ENCODE results near the gene PRELID1. TPM values are rescaled to one million over a fixed set of nuclear protein-coding genes. Genes with fewer than 3 reads are reported as not detected.

The PRELID1 gene
- polyA plus RNA-seq, 4 donors = 89.7 to 141 (median 120) TPM

DNA sequence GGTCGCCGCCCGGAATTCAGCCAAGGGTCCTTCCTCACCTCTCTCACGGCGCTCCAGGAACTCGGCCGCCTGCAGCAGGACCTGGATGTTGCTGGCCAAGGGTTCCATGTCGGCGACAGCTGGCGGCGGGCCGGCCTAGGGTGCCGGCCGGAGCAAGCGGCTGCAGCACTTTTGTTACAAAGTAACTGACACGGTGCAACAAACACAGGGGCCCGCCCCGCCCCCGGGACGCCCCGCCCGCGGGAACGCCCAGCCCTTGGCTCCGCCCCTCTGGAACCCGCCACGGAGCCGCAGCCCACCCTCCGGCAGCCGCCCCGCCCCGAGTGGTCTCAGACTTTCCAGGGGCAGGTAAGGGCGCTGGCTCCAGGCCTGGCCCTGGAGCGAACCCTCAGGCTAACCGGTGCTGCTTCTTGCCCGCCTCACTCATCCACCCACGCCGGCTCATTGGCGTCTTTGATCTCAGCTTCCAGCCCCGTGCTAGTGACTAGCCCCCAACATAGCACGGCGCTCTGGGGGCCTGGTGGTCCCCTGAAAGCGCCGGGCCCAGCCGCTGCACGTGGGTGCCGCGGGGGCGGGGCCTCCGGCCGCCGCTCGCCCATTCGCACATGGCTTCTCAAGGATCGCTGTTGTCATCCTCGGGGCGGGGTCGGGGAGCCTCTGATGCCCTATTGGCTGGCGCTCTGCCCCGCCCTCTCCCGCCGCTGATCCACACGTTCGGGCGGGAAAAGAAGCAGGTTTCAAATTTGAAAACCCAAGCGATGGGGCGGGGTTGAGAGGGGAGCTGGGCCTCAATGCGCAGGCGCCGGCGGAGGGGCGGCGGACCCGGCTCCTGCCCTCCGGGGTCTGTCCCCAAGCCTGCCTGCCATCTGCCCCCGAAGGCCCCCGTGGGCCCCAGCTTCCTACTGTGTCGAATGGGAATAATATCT, 8.4 kb downstream of the PRELID1 start, which contains the start of gene MXD3:
Gene MXD3, minus strand, starts transcription at position 176 of the 926 bp plus-strand sequence. Its CDS starts 68 bp downstream, at position 108.
- peak; percentile 74 to 89 (median 80) for DNase-seq (ENCODE audit: low read depth in 4 of 4, low spot score in 3 of 4)

DNA sequence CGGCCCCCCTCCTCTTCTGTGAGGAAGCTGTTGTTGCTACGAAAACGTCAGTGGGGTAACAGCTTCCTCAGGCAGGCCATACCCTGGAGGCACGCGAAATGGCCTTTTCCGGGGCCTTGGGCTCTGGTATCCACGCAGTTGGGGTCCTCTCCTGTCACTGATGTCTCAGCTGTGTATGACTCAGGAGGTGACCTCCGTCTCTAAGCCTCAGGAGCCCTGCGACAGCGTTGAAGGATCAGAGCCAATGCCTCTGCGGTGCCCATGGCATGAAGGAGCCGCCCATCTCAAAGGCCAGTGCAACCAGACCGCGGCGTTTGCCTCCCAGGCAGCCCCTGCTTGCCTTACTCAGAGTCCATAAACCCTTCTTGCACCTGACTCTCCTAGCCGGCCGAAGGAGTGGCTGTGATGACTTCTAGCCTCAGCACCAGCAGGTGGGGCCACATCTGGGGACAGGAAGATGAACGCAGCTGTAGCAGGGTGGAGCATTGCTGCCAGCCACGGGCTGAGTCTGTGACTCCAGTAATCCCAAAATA, 9.1 kb downstream of the PRELID1 start:
- DNase-seq (ENCODE audit: low read depth in 4 of 4, low spot score in 3 of 4) = no peak

DNA sequence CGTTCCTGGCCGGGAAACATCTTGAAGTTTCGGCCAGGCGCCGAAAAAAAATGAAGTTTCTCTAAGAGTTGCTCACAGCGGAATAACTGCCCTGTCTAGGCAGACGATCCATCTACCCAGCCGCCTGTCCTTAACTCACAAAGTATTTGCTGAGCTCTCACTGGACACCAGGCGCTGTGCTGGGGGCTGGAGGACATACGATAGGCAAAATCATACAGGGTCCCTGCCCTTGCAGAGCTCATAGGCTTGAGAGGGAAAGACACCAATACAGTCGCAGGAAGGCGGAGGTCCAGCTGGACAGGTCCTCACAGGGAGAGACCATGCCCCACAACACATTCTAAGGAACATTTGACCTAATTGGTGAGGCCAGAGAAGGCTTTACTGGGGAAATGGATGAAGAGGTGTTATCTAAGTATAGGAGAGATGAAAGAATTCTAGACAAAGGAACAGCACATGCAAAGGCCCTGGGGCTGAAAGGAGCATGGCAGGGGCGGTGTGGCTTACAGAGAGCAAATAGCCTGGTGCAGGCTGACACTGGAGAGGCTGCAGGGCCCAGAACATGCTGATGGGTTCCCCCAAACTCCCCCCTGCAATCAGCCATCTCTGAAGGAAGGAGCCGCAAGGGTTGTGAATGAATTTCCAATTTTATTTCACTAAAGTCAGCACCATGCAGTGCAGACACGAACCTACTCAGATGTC, 10.1 kb downstream of the PRELID1 start:
- DNase-seq (ENCODE audit: low read depth in 4 of 4, low spot score in 3 of 4) = no peak

DNA sequence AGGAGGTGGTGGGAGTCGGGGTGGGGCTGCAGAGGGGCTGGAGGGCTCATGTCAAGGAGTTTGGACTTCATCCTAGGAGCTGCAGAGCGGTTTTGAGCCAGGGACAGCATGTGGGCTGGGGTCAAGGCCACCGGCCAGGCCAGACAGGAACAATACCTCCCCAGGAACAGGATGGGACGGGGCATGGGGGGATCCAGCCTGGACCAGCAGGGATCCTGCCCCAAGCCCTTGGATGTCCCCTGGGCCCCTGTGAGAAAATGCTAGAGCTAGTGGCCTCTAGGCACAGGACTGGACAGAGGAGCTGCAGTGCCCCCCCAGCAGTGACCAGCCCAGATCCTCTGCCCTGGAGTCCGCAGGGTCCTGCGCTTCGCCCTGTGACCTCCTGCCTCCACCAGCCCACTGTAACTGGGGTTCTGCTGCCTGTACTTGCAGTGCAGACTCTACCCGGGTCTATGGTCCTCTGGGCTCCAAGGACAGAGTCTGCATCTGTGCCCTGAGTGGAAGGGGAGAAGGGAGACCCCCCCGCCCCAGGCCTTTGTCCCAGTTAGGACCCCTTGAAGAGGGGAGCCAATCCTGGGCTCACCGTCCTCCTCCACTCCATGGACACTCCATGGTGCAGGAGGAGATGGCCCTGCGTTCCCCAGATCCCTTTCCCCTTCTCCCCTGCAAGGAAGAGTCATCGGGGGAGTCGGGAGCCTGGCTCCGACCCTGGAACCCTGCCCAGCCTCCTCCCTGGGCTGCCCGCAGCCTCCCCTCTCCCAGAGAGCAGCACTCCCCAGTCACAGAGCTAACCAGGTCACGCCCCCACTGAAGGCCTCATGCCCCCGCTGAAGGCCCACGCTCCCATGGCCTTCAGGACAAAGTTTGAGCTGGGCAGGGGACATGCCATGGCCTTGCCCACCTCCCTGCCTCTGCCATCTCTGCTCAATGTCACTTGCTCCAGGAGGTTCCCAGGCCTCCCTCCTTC, 11.1 kb downstream of the PRELID1 start:
- no peak for DNase-seq (ENCODE audit: low read depth in 4 of 4, low spot score in 3 of 4)

DNA sequence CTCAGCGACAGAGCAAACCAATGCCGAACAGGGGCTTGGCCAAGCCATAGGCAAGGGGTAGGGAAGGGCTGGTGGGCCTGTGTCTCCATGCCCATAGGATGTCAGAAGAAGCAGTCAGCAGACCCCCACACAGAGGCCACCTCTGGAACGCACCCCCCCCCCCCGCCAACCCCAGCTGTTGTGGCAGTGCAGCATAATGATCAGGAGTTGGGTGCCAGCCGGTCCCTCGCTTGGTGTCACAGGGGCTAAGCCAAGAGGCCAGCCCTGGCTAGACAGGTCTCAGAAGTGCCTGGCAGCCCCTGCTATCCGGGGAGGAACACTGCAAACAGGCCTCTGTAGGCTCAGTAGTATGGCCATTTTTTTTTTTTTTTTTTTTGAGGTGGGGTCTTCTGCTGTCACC, 11.8 kb downstream of the PRELID1 start:
- no peak for DNase-seq (ENCODE audit: low read depth in 4 of 4, low spot score in 3 of 4)

DNA sequence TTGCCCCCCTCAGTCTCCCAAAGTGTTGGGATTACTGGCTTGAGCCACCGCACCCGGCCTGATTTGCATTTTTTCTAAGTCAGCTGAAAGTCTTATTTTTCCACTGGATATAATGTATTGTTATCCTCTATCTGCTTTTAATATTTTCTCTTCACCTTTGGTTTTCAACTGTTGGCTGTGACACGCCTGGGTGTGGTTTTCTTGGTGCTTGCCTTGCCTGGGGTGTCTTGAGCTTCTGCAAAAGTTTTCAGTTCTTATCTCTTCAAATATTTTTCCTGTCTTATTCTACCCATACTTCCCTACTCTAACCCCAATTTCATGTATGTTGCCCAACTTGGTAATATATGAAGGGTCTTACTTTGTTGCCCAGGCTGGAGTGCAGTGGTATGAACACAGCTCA, 12.4 kb downstream of the PRELID1 start:
- no peak for DNase-seq (ENCODE audit: low read depth in 4 of 4, low spot score in 3 of 4)

DNA sequence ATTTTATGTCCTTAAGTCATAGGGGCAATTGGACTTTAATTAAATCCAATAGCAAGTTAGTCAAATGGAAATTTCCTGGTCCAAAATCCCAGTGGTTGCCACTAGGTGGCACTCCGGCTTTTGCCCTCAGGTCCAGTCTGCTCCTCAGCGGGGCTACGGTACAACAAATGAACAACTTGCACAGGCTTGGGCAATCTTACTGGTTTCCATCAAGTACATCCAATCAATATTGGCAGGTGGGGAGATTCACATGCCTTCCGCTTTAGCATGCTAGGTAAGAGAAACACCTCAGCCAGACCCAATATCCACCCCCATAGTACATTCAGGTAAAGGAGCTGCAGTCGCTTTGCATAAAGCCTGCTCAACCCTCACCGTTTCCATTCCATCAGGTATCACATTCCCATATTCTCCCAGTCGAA, 14.4 kb downstream of the PRELID1 start:
- peak in 2 of 4 donors; percentile 42 to 49 for DNase-seq (ENCODE audit: low read depth in 4 of 4, low spot score in 3 of 4)

DNA sequence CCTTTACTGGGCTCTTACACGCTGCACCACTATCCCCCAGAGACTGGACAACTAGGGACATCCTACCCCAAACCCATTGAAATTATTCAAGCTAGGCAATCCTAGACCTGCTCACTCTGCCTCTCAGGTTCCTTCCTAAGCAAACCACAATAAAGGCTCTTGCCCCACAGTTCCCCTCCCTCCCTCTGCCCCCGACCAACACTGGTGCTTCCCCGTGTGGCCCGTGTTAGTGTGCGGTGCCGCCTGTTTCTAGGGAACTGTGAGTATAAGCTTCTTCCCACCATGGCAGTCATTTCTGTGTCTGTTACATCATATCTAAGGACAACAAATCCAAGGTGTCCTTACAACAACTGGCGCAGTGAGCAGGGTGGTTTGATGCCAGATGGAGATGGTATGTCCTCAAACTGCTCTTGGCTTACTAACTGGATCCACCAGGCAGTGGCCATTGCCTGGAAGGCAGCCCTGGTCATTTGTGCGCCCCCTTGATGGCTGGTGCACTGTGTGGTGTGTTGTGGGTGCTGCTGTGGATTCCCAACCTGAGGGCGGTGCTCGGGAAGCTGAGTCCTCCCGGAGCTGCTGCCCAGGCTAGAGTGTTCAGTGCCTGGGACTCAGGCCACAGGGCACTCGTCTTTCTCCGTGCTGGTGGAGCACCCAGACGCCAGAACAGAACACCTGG, 16.5 kb downstream of the PRELID1 start:
- no peak for DNase-seq (ENCODE audit: low read depth in 4 of 4, low spot score in 3 of 4)

DNA sequence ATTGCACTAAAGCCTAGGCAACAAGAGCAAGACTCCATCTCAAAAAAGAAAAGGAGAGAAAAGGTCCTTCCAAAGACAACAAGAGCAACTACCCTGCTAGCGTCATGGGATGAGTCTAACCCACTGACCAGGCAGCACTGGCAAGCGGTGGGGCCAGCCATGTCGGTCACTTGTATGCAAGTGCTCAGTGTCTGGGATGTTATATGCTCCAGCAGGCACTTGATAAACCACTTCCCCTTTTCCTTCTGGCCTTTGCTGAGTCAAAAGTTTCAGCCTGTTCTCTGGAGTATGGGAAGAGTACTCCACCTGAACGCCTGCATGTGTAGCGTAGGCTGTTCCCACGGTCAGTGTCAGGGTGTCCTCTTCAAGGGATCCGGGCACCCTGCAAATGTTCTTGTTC, 17.3 kb downstream of the PRELID1 start:
- no peak for DNase-seq (ENCODE audit: low read depth in 4 of 4, low spot score in 3 of 4)

DNA sequence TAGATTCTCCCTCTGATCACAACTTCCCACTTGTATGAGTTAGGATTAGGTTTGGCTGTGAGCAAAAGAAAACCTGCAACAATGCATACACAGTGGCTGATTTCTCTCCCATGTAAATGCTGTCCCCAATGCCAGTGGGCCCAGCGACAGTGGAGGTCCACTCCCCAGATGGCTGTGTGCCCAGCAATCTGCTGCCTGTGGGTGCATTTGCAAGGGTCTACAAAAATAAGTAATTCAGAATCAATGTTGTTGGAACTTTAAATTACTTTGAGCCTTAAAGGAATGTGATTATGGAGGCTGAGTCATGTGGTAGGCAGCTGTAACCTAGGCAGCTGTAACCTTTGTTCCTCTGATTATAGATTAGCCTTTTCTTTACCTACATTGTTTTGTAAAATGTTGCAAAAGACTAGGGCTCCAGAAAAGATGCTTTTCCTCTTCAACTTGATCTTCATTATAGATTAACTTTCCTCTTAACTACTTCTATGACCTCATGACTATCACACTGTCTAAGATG, 22.3 kb downstream of the PRELID1 start:
- DNase-seq (ENCODE audit: low read depth in 4 of 4, low spot score in 3 of 4) = no peak

DNA sequence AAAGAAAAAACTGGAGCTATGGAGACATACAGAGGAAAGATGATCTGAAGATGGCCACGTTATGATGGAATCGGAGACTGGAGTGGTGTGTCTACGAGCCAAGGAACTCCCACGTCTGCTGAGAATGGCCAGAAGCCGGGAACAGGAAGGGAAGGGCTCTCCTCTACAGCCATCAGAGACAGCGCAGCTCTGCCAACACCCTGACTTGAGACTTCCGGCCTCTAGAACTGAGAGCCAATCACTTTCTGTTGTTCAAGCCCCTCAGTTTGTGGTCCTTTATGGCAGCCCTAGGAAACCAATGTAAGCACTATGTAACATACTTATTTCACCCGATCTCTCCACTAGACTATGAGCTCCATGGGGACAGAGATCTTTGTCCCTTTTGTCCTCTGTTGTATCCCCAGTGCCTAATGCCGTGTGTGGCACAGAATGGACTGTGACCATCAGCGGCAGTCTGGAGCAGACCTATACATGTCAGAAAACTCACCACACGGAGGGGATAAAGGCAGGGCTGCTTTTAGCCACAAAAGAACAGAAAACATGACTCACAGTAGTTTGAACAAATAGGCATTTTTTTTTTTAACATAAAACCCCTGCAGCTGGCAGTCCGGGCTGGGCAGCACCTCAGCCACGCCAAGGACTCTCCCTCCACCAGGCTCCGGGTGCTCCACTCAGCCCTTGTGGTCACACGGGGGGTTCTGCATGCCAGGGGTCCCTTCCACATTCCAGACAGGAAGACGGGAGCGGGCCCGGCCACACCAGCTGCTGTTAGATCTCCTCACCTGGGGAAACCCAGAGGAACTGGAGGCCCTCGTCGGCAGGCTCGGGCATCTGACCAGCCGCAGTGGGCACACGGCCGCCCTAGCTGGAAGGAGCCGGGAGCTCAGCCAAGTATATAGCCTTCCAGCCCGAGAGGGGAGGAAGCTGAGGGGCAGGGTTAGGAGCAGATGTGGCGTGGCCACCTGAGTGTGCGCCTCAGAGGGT, 24.2 kb downstream of the PRELID1 start:
- DNase-seq (ENCODE audit: low read depth in 4 of 4, low spot score in 3 of 4) = no peak

DNA sequence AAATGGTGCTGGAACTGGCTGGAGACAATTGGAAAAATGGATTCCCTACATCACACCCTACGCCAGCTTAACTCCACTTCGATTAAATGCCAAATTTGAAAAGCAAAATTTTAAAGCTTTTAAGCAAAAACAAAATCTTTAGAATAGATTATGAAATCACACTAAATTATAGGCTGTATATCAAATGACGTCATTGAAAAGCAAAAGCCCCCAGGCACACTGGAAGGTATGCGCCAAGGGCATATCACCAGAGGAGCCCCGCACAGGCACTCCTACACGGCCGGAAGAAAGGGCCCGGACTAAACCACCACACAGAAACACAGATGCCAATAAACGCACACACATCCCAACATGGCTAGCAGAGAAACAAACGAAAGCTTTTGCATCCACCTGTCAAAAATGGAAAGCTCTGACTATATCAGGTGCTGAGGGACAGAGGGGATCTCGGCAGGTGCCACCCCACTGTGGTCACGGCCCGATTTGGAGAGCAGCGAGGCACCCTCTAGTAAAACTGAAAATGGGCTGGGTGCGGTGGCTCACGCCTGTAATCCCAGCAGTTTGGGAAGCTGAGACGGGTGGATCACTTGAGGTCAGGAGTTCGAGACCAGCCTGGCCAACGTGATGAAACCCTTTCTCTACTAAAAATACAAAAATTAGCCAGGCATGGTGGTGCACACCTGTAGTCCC, 25.1 kb downstream of the PRELID1 start:
- no peak for DNase-seq (ENCODE audit: low read depth in 4 of 4, low spot score in 3 of 4)

DNA sequence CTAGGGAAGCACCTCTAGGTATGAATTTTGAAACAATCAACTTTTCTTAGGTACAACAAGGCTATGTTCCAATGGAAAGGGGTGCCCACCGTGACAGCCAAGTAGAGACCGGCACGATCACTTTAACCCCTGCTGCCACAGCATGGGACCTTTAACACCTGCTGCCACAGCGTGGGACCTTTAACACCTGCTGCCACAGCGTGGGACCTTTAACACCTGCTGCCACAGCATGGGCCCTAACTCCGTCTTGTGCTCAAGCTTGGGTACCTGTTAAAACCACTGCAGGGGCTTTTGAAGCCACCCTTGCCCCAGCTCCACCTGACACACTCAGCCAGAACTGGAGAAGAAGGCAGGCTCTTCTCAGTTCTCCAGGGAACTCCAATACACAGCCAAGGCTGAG, 26.3 kb downstream of the PRELID1 start:
- no peak for DNase-seq (ENCODE audit: low read depth in 4 of 4, low spot score in 3 of 4)

DNA sequence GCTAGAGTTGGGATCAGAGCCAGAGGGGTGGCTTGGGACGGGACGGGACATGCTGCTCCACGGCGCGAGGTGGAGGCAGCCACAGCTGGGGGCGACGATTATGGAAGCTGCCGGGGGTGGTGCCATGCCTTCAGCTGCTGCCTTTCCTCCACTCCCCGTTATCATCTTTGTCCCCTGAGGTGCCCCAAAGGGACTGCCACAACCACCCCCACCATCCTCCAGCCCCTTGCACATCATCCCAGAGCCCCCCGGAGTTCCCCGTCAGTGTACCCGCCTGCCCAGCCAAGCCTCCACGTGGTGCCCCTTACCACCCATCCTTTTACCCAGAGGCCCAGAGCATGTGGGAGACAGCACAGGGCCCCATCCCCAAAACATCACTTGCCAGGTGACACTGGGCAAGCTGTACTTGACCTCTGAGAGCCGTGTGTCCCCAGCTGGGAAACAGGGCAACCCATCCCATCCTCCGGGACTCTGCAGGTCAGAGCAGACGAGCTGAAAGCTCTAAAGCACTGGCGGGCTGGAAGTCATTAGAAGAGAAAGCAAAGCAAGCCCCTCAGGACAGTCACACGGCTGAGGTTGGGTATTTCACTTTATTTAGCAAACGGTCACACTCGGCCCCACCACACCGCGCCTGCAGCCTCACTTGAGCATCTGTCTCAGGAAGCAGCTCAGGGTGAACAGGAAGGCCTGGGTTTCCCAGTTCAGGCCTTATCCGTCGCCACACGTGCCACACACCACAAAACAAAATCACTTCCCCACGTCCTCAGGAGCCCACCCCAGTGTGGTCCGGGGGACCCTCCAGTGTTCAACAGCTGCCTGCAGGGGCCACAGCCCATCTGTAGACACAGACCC, 27.6 kb downstream of the PRELID1 start:
- DNase-seq (ENCODE audit: low read depth in 4 of 4, low spot score in 3 of 4) = no peak

DNA sequence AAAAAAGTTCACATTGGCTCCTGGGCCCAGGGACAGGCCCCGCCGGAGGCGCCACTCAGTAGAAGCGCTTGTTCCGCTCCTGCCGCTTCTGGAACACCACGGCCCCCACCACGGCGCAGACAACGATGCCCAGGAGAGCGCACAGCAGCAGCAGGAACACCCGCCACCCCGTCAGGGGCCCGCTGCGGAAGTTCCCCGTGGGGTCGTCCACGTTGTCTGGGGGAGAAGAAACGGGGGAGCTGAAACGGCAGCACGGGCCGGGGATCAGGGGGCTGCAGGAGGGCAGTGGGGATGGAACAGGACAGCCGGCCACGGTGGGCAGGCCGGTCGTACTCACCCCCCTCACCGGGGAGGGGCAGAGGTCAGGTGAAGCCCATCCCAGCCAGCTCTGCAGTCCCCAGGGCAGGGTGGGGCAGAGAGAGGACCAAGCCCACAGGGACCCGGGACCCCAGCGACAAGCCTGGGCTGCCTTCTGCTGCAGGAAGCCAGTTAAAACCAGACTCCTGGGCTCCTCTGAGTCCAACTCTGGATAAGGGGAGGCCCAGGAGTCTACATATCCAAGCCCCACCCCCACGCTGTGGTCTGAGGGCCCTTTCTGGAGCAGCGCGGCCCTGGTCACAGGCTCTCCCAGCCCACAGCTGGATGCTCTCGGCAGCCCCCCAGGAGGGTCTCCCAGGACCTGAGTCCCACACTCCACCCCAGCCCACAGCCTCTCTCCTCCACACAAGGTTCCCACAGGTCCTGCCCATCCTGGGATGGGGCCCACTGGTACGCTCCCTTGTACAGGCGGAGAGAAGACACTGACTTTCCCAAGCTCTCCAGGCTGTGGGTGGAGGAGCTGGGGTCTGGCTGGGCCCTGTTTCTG, 28.7 kb downstream of the PRELID1 start:
- no peak for DNase-seq (ENCODE audit: low read depth in 4 of 4, low spot score in 3 of 4)

DNA sequence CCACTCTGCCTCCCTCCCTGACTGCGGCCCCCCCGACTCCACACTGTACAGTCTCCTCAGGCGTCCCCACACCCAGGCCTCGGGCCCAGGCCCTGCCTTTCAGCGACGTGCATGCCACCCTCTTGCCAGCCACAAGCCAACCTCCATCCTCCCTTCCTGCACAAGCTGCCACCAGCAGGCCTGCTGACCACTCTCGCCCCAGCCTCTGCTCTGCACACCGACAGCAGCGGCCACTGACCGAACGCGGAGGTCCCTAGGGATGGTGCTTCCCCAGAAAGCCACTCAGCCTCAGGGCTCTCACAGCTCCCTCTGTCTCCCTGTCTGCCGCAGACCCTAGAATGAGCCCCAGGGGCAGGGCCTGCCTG, 29.3 kb downstream of the PRELID1 start:
- DNase-seq (ENCODE audit: low read depth in 4 of 4, low spot score in 3 of 4) = no peak
